ENCODE data around the gene ADPRHL1.

Gene ADPRHL1

DNA sequence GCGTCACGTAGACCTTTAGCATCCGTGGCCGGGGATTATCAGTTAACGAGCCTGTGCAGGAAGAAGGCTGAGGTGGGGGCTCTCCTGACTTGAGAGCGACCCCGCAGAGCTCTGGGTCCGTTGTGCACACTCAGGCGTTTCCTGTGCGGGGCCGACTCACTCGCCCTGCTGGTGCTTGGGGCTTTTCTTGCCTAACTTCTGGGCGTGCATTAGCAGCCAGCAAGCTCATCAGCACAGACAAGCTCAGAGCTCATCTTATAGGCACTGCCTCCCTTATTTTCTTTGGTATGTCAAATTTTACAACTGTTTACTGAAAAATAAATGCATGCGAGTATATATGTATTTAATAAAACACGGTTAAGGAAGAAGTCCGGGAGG, 23.7 kb downstream of the ADPRHL1 start:
- no peak for DNase-seq

DNA sequence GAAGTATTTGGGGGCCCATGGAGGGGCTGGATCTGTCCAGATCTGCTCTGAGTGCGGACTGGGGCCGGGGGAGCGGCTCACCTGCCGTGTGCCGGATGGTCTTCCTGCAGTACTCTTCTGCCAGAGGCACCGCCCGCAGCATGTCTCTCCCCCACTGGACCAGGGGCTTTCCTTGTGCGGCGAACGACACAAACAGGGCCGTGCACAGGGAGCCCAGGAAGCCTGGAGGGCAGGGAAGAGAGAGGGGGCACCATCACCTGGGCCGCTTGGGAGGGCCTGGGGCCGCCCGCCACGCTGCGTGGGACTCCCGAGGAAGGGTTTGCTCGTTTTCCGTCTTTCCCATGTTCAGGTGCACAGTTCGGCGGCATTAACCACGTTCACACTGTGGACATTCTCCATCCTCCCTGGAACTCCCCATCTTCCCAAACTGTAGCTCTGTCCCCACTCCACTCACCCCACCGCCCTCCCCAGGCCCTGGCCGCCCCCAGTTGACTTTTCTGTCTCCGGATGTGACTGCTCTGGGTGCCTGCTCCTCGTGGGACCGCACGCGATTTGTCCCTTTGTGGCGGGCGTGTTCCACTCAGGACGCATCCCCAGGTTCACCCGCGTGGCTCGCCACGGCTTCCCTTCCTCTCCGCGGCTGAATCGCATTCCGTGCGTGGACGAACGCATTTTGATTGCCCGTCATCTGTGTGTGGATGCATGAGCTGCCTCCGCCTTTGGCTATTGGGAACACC, 24.2 kb downstream of the ADPRHL1 start:
- DNase-seq: no peak

DNA sequence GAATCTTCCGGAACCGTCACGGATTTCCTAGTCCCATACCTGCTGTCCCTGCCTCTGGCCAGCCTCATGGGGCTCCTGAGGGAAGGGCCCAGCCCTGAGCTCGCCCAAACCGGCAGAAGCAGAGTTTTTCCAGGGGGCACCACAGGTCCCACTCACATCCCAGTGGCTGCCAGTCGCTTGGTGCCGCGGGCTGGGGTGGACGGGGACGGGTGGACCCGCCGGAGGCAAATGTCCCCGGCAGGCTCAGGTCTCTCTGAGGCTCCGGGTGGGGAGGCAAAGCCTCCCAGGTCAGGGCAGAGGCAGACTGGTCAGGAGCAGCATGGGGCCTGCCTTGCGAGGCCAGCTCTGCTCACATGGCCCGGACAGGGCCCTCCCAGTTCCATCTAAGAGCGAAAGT, 24.8 kb downstream of the ADPRHL1 start:
- DNase-seq: no peak

DNA sequence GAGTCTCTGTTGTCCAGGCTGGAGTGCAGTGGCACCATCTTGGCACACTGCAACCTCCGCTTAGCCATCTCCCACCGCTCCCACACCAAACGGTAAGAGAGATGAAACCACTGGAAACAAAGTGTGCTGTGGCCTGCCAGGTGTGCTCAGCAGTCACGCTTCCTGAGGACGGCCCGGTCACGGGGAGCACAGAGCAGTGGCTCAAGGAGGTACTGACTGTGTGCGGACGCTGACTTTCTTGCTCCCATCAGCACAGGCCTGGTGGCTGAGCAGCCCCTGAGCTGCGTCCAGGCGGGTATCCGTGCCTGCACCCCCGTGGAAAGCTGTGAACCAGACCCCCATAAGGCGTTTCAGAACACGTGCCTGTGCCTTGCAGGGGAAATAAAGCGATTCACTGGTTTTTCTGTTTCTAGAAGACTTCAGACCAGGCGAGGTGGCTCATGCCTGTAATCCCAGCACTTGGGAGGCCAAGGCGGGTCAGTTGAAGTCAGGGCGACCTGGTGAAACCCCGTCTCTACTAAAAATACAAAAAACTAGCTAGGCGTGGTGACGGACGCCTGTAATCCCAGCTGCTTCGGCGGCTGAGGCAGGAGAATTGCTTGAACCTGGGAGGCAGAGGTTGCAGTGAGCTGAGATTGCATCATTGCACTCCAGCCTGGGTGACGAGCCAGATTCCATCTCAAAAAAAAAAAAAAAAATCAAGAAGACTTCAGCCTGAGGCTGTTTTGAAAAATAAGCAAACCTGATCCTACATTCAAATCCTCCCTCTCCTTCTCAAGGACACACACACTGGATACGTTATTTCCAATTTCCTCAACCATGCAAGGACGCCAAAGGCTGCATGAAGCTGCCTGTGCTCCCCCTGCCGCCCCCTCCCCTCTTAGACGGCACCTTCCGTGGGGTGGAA, 25.5 kb downstream of the ADPRHL1 start:
- DNase-seq: no peak

DNA sequence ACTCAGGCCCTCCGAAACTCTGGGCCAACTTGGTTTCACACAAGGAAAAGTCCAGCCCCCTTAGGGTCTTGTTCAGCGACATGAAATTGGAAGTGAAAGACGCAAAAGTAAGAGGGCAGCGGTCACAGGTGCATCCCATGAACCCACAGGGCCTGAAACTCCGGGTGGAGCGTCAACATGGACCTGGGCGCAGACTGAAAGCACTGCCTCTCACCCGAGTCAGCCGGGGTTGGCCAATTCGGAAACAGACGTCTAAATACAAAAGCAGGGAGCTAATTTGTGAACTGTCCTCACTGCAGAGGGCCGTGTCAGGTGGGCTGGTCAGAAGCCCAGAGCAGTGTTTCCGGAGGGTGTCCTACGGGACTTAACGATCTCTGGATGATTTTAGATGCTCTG, 26.7 kb downstream of the ADPRHL1 start:
- no peak for DNase-seq

DNA sequence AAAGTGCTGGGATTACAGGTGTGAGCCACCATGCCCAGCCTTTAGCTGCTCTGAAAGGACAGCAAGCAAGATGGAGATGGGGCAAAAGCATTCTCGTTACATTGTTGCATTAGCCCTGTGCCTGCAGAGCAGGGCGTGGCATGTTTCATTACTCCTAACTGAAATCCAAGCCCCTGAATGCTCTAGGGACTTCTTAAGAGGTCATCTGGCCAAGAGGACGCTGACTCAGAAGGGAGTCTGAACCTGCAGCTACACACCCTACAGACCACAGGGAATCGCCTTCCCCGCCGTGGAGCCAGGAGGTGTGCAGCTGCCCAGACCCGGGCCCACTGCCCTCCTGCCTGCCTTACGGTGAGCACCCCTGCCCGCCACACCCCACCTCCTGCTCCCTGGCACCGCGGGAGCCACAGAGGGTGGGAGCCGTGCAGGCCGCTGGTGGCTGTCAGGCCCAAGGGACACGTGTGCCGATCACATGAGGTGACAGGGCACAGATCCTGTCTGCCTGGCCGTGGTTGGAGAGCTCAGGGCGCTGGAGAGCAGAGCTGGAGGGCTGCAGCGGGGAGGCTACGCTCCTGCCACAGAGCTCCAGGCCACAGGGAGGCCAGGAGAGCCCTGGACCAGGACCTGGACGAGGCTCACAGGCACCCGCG, 27.2 kb downstream of the ADPRHL1 start:
- DNase-seq: no peak

DNA sequence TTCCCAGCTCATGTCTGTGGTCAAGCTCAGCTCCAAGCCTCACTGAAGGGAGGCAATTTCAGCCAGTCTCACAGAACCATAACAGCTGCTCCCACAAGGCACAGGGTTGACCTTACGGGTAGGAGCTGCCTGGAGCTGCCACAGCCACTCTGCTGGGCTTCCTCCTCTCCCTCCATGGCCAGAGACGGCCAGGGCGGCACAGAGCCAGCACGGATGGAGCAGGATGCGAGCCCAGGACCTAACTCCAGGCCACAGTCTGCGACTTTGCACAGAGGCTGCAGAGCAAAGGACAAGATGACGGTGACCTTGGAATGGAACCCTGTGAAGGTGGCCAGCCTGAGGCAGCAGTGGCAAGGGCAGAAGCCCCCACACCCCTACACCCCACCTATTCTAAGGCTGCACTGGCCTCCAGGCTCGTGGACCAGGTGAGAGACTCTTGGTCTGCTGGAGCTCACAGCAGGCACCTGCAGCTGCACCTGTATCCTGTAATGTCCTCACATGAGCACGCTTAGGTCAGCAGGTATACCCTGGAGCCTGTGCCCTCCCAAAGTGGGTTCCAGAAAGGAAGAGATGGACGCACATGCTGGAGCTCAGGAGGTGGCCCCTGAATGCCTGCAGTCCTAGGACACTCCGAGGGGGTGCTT, 29.6 kb downstream of the ADPRHL1 start:
- DNase-seq: no peak

DNA sequence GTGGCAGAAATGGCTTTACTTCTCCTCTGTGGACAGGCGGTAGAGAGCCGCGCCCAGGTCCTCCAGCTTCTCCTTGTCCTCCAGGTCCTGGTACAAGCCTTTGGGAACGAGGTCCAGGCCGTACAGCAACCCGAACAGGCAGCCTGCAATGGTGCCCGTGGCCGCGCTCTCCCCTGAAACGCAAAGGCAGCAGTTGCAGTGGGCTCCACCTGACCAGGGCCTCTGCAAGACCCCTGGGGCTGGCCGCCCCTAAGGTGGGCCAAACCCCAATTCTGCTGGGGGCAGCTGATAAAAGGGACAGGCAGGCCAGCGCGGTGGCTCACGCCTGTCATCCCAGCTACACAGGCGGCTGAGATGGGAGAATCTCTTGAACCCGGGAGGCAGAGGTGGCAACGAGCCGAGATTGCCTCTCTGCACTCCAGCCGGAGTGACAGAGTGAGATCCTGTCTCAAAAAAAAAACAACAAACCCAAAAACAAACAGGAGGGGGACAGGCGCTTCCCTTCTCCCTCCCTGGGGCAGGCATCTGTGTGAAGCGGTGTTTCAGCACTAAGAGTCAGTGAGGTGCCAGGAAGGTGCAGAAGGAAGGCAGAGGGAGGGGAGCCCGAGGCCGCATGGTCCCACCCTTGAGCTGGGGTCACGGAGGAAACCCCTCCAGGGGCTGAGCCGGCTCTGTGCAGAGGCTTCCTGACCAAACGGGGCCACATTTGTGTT, 30.3 kb downstream of the ADPRHL1 start:
- DNase-seq: no peak

DNA sequence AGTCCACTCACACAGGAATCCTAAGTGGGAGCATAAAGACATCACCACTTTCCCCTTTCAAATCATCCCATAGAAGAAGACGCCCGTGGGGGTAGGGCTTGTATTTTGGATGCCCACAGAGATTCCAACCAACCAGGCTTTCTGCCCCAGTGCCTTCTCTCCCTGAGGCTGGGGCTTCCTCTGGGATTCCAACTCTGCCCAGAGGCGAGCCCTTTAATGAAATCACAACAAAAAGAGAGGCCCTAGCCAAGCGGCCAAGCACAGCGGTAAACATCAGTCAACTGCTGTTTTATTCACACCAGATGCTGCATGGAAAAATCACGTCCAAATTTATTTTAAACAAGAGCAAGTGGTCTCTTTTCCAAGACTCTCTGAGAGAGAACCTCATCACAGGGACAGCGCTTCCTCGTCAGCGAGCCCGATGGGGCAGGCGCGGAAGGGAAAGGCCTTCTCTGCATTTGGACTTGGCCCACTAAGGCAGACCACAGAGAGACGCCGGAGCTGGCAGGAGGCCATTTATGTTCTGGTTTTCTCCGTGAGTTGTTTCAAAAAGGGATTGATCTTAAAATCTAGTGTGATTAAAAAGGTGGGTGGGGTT, 31.5 kb downstream of the ADPRHL1 start:
- no peak for DNase-seq

DNA sequence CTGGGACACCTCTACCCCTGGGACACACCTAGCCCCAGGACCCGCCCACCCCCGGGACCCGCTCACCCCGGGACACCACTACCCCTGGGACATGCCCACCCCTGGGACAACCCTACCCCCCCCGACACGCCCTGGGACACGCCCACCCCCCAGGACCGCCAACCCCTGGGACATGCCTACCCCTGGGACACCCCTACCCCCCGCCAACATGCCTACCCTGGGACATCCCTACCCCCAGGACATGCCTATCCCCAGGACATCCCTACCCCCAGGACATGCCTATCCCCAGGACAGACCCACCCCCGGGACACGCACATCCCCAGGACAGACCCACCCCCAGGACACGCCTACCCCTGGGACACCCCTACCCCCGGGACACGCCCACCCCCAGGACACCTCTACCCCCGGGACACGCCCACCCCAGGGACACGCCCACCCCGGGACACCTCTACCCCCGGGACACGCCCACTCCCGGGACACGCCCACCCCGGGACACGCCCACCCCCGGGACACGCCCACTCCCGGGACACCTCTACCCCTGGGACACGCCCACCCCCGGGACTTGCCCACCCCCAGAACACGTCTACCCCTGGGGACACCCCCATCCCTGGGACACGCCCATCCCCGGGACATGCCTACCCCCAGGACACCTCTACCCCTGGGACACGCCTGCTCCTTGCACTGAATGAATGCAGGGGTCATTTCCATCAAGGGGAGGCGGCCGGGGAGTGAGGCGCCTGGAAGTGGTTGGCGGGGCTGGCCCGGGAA, 32.3 kb downstream of the ADPRHL1 start:
- DNase-seq: no peak

DNA sequence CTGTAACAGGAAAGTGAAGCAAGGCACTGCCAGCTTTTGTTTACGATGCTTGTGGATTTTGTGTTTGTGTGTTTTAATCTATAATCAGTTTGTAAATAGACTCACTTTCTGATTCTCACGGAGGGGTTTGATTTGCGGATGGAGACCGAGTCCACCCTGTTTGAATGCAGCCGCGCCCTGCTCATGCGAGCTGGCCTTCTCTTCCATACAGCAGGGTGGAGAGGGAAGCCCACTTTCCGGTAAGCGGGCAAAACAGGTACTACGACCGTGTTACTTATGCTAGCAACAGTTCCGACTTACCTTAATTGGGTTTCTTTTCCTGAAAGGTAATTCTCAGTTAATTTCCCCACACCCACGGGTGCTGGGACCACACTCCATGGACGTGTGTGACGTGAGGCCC, 33.1 kb downstream of the ADPRHL1 start:
- DNase-seq: no peak

DNA sequence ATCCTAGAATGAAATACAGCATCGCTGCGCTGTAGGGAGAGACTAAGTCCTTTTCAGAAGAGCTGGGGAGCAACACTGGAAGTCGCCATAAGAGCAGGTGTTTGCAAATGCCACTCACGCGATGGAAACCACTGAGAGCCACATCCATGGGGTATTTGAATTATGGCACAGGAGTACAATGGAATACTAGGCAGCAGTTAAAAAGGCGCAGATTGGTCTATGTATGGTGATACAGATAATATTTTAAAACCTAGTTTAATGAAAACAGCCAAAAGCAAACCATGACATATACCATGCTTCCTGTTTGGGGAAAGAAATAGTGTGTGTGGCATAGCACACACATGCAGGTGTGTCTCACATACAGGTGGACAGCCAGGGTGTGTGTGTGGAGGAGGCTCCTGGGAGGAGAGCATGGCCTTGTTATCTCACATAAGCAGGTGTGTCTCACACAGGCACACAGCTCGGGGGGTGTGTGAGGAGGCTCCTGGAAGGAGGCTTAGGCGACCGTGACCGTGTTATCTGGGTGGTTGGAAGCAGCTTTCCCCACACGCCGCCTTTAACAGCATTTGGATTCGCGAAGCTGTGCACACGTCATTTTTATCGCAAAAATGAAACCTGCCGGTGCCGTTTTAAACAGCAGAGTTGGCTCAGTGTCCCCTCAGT, 33.6 kb downstream of the ADPRHL1 start:
- DNase-seq: no peak

DNA sequence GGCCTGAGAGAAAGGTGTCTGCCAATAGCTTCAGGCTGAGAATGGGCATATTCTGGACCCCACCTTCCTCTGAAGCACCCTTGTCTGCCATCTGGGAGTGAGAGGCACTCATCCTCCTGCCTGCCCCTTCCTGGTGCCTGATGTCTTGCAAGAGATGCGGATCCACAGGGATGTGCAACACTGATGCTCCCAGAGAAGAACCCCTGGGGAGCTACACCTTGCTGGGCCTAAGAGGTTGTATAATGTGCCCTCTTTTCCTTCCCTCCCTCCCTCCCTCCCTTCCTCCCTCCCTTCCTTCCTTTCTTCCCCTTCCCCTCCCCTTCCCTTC, 34.6 kb downstream of the ADPRHL1 start:
- no peak for DNase-seq

DNA sequence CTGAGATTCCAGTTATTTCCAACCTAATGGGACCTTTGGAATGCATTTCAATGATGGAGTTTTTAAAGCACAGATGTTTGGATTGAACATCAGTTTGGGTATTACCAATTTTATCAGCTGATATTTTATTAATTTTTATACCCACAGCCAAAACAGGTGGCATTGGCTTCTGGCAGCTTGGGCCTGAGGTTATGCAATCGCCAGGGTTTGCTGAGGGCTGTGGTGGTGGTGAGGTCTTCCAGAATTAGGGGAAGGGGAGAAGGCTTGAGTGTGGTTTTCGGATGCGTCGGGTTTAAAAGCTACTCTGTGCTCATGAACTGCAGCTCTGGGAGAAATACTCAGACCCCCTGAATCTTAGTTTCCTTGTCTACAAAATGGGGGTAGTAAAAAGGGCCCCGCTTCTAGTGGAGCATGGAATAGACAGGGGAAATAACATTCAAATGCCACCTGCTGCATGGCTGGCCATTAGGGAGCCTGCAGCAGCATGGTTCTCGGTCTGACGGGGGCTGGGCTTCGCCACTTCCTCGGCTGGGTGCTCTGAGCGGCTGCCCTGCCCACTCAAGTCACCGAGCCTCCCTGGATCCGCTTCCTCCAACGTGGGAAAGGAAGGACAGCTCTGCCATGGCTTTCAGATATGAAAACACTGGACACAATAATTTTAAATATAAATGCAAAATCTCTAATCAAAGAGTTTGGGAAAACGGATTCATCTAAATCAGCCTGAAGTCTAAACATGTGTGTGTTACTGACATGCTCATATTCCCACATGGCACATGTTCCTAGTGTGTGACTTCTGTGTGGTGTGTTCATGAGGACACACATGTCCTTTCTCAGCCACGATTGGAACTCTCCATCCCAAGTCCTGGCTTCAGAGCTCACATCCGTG, 35.2 kb downstream of the ADPRHL1 start:
- peak; percentile 35 for DNase-seq

DNA sequence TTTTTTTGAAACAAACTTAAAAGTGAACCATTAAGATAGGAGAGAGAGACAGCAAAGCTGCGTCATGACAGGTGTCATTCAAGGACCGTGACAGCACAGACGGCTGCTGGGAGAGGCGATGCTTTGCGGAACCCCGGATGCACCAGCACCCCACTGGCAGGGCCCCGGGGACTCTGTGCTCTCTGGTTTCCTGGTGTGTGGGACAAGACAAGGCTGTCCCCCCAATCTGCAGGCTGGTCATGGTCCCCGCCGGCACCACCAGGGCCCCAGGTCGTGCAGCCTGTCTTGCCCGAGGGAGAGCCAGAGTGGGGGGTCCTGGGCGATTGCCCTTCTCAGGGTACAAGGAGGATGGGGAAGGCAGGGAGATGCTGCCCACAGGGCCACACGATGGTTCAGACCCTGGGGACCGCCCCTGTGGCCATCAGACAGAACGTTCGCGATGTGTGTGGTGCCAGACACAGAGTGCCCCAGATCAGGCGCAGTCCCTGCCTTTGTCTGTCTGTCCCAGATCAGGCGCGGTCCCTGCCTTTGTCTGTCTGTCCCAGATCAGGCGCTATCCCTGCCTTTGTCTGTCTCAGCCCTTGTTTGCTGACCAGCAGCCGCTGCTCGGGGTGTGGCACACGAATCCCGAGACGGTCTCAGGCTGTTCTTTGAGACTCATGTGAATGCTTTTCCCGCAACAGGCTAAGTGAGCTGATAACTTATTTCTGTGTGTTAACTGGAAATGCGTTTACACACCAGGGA, 36.1 kb downstream of the ADPRHL1 start:
- no peak for DNase-seq

DNA sequence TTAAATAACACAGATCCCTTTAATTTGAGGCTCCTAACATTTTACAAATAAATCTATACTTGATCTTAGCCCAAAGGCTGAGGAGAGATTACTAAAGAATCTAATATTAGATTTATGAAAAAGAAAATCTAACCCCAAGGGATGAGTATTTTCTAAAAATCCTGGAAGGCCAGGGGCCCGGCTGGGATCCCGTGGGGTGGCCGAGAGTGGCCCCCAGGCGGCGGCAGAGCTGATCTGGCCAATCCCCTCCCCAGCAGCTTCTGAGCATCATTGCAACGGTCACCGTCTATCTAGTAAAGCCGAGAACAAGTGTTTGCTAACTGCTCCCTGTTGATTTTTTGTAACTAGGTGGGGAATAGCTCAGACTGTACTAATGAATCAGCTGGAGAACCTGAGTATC, 37.5 kb downstream of the ADPRHL1 start:
- no peak for DNase-seq

DNA sequence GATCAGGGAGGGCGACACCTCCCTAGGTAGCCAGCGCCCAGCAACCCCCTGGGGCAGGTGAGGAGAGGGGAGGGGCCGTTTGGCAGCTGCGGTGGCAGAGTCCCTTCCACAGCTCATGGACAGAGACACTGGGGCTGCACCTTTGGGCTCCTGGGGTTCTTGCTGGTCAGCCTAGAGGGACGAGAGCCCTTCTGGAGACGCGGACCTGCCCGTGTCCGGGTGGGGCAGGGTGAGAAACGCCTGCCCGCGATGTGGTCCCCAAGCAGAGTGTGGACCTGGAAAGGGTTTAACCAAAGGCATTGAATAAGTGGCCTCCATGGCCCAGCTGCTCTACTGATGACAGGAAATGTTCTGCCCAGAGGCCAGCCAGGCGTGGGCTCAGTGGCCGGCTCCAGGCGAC, 38.3 kb downstream of the ADPRHL1 start:
- DNase-seq: no peak

DNA sequence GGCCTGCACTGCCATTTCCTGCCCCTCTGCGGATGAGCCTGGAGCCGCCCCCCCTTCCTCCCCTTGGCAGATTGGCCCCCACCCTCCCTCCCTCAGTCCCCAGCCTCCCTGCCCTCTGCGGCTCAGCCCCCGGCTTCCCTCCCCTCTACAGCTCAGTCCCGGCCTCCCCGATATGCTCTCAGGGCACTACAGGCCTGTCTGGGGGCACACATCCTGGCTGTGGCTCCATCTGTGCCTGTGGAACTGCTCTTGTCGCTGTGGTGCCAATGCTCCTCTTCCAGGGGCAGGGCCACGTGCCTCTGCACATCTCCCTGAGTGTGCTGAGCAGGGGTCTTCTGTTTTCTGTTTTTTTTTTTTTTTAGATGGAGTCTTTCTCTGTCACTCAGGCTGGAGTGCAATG, 39.0 kb downstream of the ADPRHL1 start:
- no peak for DNase-seq

DNA sequence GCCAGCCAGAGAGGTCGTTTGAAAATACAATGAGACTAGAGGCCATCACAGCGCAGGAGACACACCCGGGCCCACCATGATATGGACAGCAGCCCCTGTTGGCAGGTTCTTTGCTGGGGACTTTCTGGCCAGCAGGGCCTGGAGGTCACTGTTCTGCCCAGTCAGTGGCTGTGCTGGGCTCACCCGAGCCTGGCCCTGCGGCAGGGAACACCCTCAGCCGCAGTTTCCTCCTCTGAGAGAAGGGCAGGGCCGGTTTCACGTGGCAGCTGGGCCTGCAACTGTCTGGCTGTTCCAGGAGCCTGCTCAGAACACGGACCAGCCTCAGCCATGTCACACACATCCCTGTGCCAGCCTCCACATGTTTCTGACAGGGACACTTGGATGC, 39.4 kb downstream of the ADPRHL1 start:
- DNase-seq: peak; percentile 39
